Measurements from ENCODE around the gene DKKL1. TPM values are rescaled to one million over a fixed set of nuclear protein-coding genes. Genes with fewer than 3 reads are reported as not detected.
A peak's percentile ranks its signal among the peaks of the same experiment; 100 is the strongest.
"Not testable (repeated sequence)": the region's sequence is repeated elsewhere in the genome, so short reads cannot be mapped to it uniquely, and the experiment has no call there.

The DKKL1 gene
- total and polyA plus RNA-seq, 3 experiments from 2014 or later = not detected

- H3K9me3 ChIP-seq (ENCODE audit: low read length) = no peaks in the 10 kb centered on the region
- Mint-ChIP-seq H3K27me3 (no peaks in the 10 kb centered on the region), H3K4me3 (no peak overlapping the region), H3K9me3 (no peaks in the 10 kb centered on the region), H3K27ac (peak overlapping the region in 7 of 8 donors; percentile 0 to 81 (median 42)), H3K36me3 (peaks cover 6 to 42% (median 20%) of the 10 kb centered on the region in 3 donors), H3K4me1 (peaks cover 34 to 53% (median 49%) of the 10 kb centered on the region in 3 donors)
- no peaks in the 10 kb centered on the region for H3K27me3 ChIP-seq (ENCODE audit: insufficient read depth, low read length, poor library complexity, severe bottlenecking)
- POLR2A ChIA-PET = no interaction called here
- peaks cover 30% of the 10 kb centered on the region for H3K4me1 ChIP-seq (ENCODE audit: insufficient read depth, low read length)
- DNase-seq = peak in 3 of 5 donors; percentile 17 to 25 (median 23)
- H3K27ac ChIP-seq (ENCODE audit: low read depth, low read length) = no peak overlapping the region
- H3K36me3 ChIP-seq (ENCODE audit: insufficient read depth, low read length) = peaks cover 5% of the 10 kb centered on the region
- CTCF ChIA-PET = interaction anchor here (0.7 to 2.7 kb wide), 3 partner anchors 12 to 27 kb away, joined by 4 to 9 read pairs (median 4); no protein-coding TSS in a partner anchor
- H3K4me3 ChIP-seq (ENCODE audit: low read length) = no peak overlapping the region
Observed at GRCh38 chr19:49327878-49328544, 35.7 kb upstream of the DKKL1 start.

- no peak overlapping the region for H3K4me3 ChIP-seq (ENCODE audit: low read length)
- DNase-seq = no peak
- Mint-ChIP-seq H3K9me3 (no peaks in the 10 kb centered on the region), H3K36me3 (peaks cover 6 to 40% (median 20%) of the 10 kb centered on the region in 3 donors), H3K27ac (no peak overlapping the region), H3K4me3 (no peak overlapping the region), H3K27me3 (no peaks in the 10 kb centered on the region), H3K4me1 (peaks cover 38 to 56% (median 54%) of the 10 kb centered on the region in 3 donors)
- H3K27me3 ChIP-seq (ENCODE audit: insufficient read depth, low read length, poor library complexity, severe bottlenecking) = no peaks in the 10 kb centered on the region
- H3K4me1 ChIP-seq (ENCODE audit: insufficient read depth, low read length) = peaks cover 38% of the 10 kb centered on the region
- no peaks in the 10 kb centered on the region for H3K9me3 ChIP-seq (ENCODE audit: low read length)
- H3K36me3 ChIP-seq (ENCODE audit: insufficient read depth, low read length) = peaks cover 5% of the 10 kb centered on the region
- CTCF ChIA-PET = interaction anchor here (1.3 to 2.7 kb wide), 2 partner anchors 27 to 40 kb away, joined by 3 to 9 read pairs; no protein-coding TSS in a partner anchor
- POLR2A ChIA-PET = no interaction called here
- H3K27ac ChIP-seq (ENCODE audit: low read depth, low read length) = no peak overlapping the region
Observed at GRCh38 chr19:49328741-49329140, 34.9 kb upstream of the DKKL1 start.

- H3K9me3 Mint-ChIP-seq; H3K9me3 ChIP-seq (ENCODE audit: low read length); H3K27ac ChIP-seq (ENCODE audit: low read depth, low read length); H3K4me3 ChIP-seq (ENCODE audit: low read length); DNase-seq; H3K36me3 ChIP-seq (ENCODE audit: insufficient read depth, low read length); H3K27me3 ChIP-seq (ENCODE audit: insufficient read depth, low read length, poor library complexity, severe bottlenecking); POLR2A ChIA-PET; H3K27me3 Mint-ChIP-seq: not testable (repeated sequence)
- H3K36me3 Mint-ChIP-seq = peaks cover 6 to 45% (median 17%) of the 10 kb centered on the region in 3 donors
- H3K27ac Mint-ChIP-seq = peak overlapping the region in 7 of 8 donors; percentile 63 to 88 (median 75)
- CTCF ChIA-PET = interaction anchor here (1.0 to 1.5 kb wide), 3 partner anchors 27 to 143 kb away, joined by 3 to 4 read pairs (median 3); partner anchors contain the start of gene FLT3LG
- H3K4me3 Mint-ChIP-seq = peak overlapping the region in 3 of 7 donors; percentile 16 to 75 (median 26)
- peaks cover 54 to 74% (median 74%) of the 10 kb centered on the region in 3 donors for H3K4me1 Mint-ChIP-seq
- H3K4me1 ChIP-seq (ENCODE audit: insufficient read depth, low read length) = peaks cover 56% of the 10 kb centered on the region
Observed at GRCh38 chr19:49331187-49331586, 32.5 kb upstream of the DKKL1 start.

DNA sequence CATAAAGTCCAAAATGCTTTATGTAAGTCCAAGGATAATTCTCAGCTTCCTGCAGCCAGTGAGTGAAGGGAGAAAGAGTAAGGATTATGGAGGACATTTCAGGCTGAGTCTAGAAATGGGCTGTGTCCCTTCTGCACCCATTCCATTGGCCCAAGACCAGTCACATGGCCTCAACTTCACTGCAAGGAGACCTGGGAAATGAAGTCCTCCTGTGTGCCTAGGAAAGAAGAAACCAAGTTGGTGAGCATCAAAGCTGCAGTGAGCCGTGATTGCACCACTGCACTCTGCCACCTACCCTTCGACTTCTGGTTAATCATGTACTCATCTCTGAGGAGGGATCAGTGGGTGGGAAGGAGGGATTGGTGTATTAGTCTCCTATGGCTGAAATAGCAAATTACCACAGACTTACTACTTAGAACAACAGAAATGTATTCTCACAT, 32.0 kb upstream of the DKKL1 start:
- POLR2A ChIA-PET = no interaction called here

DNA sequence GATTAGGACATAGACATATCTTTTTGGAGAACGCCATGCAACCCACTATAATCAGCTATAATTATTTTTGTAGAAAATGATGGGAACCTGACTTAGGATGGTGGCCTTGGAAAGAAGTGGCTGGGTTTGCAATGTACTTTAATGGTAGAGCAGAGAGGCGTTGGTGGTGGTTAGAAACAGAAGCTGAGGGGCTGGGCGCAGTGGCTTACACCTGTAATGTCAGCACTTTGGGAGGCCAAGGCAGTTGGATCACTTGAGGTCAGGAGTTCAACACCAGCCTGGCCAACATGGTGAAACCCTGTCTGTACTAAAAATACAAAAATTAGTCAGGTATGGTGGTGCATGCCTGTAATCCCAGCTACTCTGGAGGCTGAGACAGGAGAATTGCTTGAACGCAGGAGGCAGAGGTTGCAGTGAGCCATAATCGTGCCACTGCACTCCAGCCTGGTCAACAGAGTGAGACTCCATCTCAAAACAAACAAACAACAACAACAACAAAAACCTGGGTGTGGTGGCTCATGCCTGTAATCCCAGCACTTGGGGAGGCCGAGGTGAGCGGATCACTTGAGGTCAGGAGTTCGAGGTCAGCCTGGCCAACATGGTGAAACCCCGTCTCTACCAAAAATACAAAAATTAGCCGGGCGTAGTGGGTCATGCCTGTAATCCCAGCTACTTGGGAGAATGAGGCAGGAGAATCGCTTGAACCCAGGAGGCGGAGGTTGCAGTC, 30.8 kb upstream of the DKKL1 start:
- H3K27me3 ChIP-seq (ENCODE audit: insufficient read depth, low read length, poor library complexity, severe bottlenecking); H3K36me3 ChIP-seq (ENCODE audit: insufficient read depth, low read length); H3K9me3 ChIP-seq (ENCODE audit: low read length); H3K4me3 ChIP-seq (ENCODE audit: low read length); POLR2A ChIA-PET; H3K27me3 Mint-ChIP-seq; DNase-seq; H3K9me3 Mint-ChIP-seq; H3K27ac ChIP-seq (ENCODE audit: low read depth, low read length): not testable (repeated sequence)
- Mint-ChIP-seq H3K4me3 (peak overlapping the region; percentile 57 to 99 (median 85)), H3K4me1 (peaks cover 58 to 85% (median 84%) of the 10 kb centered on the region in 3 donors), H3K36me3 (peaks cover 10 to 45% (median 19%) of the 10 kb centered on the region in 3 donors), H3K27ac (peak overlapping the region; percentile 80 to 100 (median 95))
- CTCF ChIA-PET = interaction anchor here (0.9 to 1.0 kb wide), 2 partner anchors 106 to 107 kb away, joined by 3 read pairs; no protein-coding TSS in a partner anchor
- peaks cover 69% of the 10 kb centered on the region for H3K4me1 ChIP-seq (ENCODE audit: insufficient read depth, low read length)

More for the DNA sequence above, 32.0 kb upstream of the DKKL1 start:
- H3K4me1 ChIP-seq (ENCODE audit: insufficient read depth, low read length) = peaks cover 61% of the 10 kb centered on the region
- no peaks in the 10 kb centered on the region for H3K9me3 Mint-ChIP-seq
- peak overlapping the region; percentile 21 for H3K4me3 ChIP-seq (ENCODE audit: low read length)
- peaks cover 57 to 78% (median 78%) of the 10 kb centered on the region in 3 donors for H3K4me1 Mint-ChIP-seq
- peaks cover 5% of the 10 kb centered on the region for H3K36me3 ChIP-seq (ENCODE audit: insufficient read depth, low read length)
- CTCF ChIA-PET = interaction anchor here (1.0 to 1.5 kb wide), 3 partner anchors 27 to 142 kb away, joined by 3 to 4 read pairs (median 3); partner anchors contain the start of gene FLT3LG
- H3K27ac ChIP-seq (ENCODE audit: low read depth, low read length) = no peak overlapping the region
- H3K9me3 ChIP-seq (ENCODE audit: low read length) = no peaks in the 10 kb centered on the region
- peaks cover 0 to 3% of the 10 kb centered on the region in 2 donors for H3K27me3 Mint-ChIP-seq
- peaks cover 6 to 44% (median 17%) of the 10 kb centered on the region in 3 donors for H3K36me3 Mint-ChIP-seq
- DNase-seq = peak; percentile 33 to 71 (median 49)
- H3K27me3 ChIP-seq (ENCODE audit: insufficient read depth, low read length, poor library complexity, severe bottlenecking) = no peaks in the 10 kb centered on the region
- peak overlapping the region in 6 of 7 donors; percentile 5 to 75 (median 30) for H3K4me3 Mint-ChIP-seq
- H3K27ac Mint-ChIP-seq = peak overlapping the region; percentile 52 to 88 (median 78)

DNA sequence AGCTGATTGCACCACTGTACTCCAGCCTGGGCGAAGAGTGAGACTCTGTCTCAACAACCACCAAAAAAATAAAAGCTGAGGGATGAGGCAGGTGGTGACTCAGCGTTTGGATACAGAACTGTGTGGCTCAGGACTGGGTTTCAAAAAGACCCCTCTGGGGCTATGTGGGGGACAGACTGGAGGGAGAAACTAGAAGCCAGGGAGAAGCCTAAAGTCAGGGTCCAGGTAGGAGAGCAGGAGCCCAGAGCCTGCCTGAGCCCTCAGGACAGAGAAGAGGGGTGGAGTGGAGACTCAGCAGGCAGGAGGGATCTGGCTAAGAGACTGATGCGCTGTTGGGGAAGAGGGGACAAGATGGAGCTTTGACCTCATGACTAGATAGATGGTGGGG, 30.3 kb upstream of the DKKL1 start:
- H3K36me3 ChIP-seq (ENCODE audit: insufficient read depth, low read length) = peaks cover 9% of the 10 kb centered on the region
- Mint-ChIP-seq H3K4me1 (peaks cover 55 to 85% (median 82%) of the 10 kb centered on the region in 3 donors), H3K36me3 (peaks cover 10 to 45% (median 15%) of the 10 kb centered on the region in 3 donors), H3K9me3 (no peaks in the 10 kb centered on the region), H3K27me3 (peaks cover 0 to 3% of the 10 kb centered on the region in 2 donors), H3K4me3 (peak overlapping the region; percentile 80 to 99 (median 94)), H3K27ac (peak overlapping the region; percentile 85 to 100 (median 96))
- ChIA-PET POLR2A (no interaction called here), CTCF (interaction anchor here (1.0 to 1.3 kb wide), 4 partner anchors 32 to 340 kb away, joined by 3 to 5 read pairs (median 3); partner anchors contain the start of genes GYS1 and RUVBL2)
- peak overlapping the region; percentile 61 for H3K4me3 ChIP-seq (ENCODE audit: low read length)
- peaks cover 64% of the 10 kb centered on the region for H3K4me1 ChIP-seq (ENCODE audit: insufficient read depth, low read length)
- H3K27ac ChIP-seq (ENCODE audit: low read depth, low read length) = no peak overlapping the region
- no peaks in the 10 kb centered on the region for H3K9me3 ChIP-seq (ENCODE audit: low read length)
- no peaks in the 10 kb centered on the region for H3K27me3 ChIP-seq (ENCODE audit: insufficient read depth, low read length, poor library complexity, severe bottlenecking)
- DNase-seq = no peak

- peak overlapping the region; percentile 85 to 100 (median 96) for H3K27ac Mint-ChIP-seq
- H3K4me1 Mint-ChIP-seq = peaks cover 58 to 86% (median 83%) of the 10 kb centered on the region in 3 donors
- H3K9me3 ChIP-seq (ENCODE audit: low read length) = no peaks in the 10 kb centered on the region
- POLR2A ChIA-PET = no interaction called here
- peak overlapping the region; percentile 49 for H3K27ac ChIP-seq (ENCODE audit: low read depth, low read length)
- peaks cover 9% of the 10 kb centered on the region for H3K36me3 ChIP-seq (ENCODE audit: insufficient read depth, low read length)
- CTCF ChIA-PET = interaction anchor here (0.6 to 1.3 kb wide), 5 partner anchors 33 to 341 kb away, joined by 3 to 5 read pairs (median 3); partner anchors contain the start of genes GYS1 and RUVBL2
- peaks cover 64% of the 10 kb centered on the region for H3K4me1 ChIP-seq (ENCODE audit: insufficient read depth, low read length)
- no peaks in the 10 kb centered on the region for H3K27me3 ChIP-seq (ENCODE audit: insufficient read depth, low read length, poor library complexity, severe bottlenecking)
- DNase-seq = peak; percentile 54 to 79 (median 71)
- H3K27me3 Mint-ChIP-seq = peaks cover 0 to 3% of the 10 kb centered on the region in 2 donors
- H3K4me3 Mint-ChIP-seq = peak overlapping the region; percentile 80 to 99 (median 94)
- peak overlapping the region; percentile 61 for H3K4me3 ChIP-seq (ENCODE audit: low read length)
- H3K9me3 Mint-ChIP-seq = no peaks in the 10 kb centered on the region
- peaks cover 10 to 45% (median 15%) of the 10 kb centered on the region in 3 donors for H3K36me3 Mint-ChIP-seq
Observed at GRCh38 chr19:49333811-49334288, 29.8 kb upstream of the DKKL1 start.

Measured in CD8-positive, alpha-beta memory T cell (primary cell).